ENCODE measurements around the gene FAM219A.
"Not testable (repeated sequence)": the region's sequence is repeated elsewhere in the genome, so short reads cannot be mapped to it uniquely, and the experiment has no call there.

The FAM219A gene

DNA sequence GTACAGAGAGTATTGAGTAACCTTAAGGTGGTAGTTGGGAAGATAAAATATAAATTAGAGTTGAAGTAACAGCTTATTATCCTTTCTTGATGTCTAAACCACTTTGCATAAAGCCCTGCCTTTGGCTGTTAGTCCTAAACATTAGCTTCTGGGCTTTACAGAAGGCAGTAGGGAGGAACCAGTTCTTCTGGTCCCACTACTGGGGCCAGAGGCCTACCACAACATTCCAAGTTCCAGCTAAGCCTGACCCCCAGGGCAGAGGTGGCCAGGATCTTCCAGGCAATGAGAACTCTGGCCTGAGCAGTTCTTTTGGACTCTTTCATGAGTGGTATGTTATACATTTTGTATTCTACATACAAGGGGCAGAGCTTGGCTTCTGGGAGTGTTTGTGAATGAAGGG lies 26.3 kb upstream of the FAM219A start:
- DNase-seq (ENCODE audit: low read depth), result no peak

DNA sequence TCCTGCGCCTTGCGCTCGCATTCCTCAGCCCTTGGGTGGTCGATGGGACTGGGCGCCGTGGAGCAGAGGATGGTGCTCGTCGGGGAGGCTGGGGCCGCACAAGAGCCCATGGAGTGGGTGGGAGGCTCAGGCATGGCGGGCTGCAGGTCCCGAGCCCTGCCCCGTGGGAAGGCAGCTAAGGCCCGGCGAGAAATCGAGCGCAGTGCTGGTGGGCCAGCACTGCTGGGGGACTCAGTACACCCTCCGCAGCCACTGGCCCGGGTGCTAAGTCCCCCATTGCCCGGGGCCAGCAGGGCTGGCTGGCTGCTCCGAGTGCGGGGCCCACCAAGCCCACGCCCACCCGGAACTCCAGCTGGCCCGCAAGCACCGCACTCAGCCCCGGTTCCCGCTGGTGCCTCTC lies 24.4 kb upstream of the FAM219A start:
- not testable (repeated sequence) for DNase-seq (ENCODE audit: low read depth)

DNA sequence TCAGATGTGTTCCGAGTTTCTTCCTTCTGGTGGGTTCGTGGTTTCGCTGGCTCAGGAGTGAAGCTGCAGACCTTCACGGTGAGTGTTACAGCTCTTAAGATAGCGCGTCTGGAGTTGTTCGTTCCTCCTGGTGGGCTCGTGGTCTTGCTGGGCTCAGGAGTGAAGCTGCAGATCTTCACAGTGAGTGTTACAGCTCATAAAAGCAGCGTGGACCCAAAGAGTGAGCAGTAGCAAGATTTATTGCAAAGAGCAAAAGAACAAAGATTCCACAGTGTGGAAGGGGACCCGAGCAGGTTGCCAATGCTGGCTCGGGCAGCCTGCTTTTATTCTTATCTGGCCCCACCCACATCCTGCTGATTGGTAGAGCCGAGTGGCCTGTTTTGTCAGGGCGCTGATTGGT lies 23.2 kb upstream of the FAM219A start:
- DNase-seq (ENCODE audit: low read depth), result not testable (repeated sequence)

DNA sequence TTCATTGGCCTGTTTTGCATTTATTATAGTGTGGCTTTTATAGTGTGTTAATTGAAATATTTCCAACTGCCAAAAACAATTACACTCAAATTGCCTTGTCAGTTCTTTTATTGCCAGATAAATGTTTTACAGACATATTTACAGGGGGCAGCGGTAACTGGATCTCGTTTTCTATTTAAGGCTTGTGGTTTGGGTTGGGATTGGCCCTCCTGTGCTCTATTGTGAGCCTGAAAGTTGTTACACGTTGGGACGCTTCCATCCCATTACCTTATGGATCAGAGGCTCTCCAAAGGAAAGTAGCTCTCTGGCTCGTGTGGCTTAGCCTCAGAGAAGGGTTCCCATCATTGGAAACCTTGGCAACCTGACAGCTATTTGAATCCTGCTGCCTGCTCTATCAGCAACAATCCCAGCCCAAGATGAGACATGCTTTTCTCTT lies 21.1 kb upstream of the FAM219A start:
- no peak for DNase-seq (ENCODE audit: low read depth)

DNA sequence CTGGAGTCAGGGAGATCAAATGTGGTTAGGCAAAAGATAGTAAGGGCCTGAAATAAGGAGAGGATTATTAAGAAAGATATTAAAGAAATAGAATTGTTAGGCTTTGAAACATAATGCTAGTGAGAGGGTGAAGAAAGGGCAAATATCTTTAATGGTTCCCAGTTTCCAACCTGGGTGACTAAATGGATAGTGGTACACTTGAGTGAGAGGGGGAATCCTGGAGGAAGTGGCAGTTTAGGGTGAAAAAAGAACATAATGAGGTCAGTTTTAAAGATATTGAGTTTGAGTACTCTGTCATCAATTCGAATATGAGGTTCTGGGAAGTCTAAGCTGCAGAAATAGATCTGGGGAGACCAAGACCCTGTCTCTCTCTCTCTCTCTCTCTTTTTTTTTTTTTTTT lies 19.2 kb upstream of the FAM219A start:
- no peak for DNase-seq (ENCODE audit: low read depth)

DNA sequence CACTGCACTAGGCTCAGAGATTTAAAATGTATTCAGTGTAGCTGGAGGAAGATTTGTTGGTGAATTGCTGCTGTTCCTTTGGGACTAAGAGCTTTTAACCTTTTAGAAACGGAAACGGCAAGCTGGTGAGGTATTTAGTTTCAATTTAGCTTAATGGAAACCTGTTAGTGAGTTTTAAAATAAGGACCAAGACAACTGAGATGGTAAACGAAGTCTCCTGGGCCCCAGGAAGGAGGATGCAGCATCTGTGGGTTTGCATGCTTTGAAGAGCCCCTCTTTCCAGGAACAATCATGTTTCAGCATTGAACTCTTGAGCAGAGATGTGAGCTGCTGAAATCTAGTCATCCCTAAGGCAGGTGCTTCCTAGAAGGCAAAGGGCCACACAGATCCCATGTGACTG lies 16.7 kb upstream of the FAM219A start:
- no peak for DNase-seq (ENCODE audit: low read depth)

DNA sequence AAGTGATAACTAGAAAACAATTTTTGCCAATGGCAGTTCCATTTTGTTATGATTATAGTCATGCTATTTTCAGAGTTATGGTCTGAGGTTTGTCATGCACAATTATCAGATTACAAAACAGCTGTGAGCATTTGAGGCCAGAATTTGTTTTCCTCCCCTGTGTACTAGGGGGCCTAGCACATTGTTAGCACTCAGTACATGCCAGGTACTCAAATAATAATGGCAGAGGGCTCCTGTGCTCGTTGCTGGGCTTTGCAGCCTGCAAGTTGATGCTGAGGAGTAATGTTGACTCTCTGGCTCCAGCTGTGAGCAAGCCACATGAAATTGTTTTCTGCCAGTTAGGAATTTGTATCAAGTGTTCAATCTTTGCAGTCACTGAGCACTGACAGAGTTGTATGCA lies 7.1 kb upstream of the FAM219A start:
- DNase-seq (ENCODE audit: low read depth), result no peak

DNA sequence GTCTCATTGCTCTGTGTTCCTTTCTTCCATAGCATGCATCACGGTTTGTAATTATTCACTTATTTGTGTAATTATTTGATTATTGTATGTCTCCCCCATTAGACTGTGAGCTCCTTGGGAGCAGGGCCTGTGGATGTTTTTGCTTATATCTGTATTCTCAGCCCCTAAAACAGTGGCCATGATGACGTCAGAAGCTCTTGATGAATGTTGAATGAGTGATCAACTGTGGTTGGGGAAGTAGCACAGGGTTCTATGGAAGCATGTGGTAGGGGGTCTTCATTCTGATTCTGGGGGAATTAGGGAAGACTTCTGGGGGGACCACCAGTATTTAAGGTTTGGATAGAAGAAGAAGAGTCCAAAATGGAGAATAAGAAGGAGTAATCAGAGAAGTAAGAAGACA lies 6.2 kb upstream of the FAM219A start:
- no peak for DNase-seq (ENCODE audit: low read depth)

DNA sequence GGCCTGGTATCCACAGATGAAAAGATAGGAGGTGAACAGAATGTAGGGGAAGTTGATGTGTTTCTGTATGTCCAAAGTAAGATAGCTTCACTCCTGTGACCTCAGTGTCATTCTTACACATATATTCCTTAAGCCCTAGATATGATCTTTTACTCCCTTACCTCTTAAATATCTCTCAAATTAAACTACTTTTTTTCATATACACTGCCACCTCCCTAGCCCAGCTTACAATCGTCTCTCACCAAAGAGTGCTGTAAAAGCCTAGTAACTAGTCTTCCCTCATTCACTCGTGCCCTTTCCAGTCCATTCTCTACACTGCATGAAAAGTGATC lies 5.5 kb upstream of the FAM219A start:
- DNase-seq (ENCODE audit: low read depth), result no peak

DNA sequence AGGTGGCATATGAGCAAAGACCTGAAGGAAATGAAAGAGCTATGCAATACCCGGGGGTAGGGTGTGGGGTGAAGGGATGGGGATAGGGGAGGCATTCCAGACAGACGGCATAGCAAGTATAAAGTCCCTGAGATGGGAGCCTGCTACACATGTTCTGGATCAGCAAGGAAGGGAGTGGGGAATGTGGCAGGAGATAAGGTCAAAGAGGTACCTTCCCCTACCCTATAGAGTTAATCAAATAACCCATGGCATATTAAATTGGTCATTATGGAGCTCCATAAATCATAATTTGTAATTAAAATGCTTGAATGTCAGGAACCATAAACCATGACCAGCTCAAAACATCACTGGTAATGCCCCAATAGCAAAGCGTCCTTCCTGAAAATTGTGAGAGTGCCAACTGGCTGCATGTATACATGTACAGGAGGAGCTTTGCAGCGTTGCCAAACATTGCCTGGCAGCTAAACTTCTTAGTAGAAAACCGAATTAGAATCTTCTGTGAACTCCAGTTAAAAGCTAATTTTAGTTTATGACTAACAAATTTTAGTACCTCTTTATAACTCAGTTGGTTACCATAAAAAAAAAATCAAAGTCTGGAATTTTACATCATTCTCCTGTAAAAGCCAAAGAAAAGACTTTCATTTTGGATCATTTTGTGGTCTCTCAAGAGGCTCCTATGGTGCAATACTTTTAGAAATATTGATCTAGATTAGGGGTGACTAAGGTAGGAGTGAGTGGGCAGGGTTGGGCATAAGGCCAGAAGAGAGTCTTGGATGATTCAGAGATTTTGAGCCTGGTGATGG lies 4.9 kb upstream of the FAM219A start:
- peak; percentile 74 for DNase-seq (ENCODE audit: low read depth)

DNA sequence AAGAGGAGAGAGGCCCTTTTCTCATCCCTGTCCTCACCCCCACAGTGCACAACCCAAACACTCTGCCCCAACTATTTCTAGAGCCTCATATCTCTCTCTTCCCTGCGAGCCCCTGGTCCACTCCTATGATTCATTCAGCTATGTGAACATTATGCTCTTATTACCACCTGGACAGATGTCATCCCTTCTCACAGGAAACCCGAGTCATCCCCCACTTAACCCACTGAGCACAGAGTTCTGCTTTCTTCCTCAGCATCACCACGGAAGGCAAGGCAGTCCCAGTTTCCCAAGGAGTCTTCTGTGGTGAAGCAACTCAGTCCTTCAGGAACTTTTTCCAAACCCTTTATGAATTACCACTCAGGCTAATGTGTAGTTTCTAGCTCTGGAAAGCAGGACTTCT lies 1.6 kb upstream of the FAM219A start:
- DNase-seq (ENCODE audit: low read depth), result no peak

DNA sequence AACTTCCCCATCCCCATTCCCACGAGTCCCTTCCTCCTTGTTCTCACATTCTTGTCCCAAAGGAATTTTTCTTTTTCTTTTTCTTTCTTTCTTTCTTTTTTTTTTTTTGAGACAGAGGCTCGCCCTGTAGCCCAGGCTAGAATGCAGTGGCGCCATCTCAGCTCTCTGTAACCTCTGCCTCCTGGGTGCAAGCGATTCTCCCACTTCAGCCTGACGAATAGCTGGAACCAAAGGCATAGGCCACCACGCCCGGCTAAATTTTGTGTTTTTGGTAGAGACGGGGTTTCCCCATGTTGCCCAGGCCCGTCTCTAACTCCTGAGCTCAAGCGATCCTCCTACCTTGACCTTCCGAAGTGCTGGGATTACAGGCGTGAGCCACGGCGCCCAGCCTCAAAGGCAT lies 986 bp upstream of the FAM219A start:
- no peak for DNase-seq (ENCODE audit: low read depth)

DNA sequence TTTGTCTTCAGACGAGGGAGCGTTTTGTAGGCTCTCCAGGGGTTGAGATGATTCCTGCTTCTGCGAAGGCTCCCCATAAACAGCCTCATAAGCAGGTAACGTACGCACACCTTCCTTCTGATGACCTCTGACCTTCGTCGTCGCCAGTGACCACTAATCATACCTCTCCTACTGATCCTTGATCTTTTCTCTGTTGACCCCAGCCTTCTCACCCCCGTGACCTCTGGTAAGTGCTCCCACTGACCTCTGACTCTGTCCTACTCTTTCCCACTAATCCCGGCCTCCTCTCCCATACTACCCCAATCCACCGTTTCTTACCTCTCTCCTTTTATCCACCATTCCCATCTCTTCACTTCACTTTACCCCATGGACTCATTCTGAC lies 580 bp upstream of the FAM219A start:
- DNase-seq (ENCODE audit: low read depth), result no peak

DNA sequence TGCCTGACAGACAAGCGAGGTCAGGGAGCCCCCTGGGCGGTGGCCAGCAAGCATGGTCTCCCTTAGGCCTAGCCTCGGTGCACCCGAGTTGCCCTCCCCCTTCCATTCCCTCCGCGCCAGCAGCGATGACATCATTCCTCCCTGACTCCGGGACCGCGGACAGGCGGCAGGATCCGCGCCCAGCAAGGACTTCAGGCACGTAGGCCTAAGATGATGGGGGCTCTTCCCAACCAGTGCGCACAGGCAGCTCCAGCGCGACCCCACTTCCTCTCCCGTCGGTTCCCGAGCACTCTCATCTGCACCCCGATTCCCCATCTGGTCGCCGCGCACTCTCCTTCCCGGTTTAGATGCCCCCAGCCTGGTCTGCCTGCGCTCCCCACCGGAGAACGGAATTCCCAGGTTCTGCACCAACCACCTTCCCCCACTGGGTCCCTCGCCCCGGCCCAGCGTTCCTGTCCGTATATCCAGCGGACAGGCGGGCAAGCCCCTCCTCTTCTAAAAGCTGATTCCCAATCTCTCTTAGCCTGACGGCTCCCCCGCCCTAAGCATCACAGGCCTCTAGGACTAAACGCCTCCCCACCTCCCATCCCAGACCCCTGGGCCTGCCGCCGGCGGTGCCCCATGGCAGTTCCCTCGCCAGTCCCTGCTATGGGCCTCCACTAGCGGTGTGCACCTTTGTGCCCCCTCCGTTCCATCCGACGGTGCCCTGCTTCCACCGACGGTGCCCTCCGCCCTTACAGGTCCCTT lies 931 bp downstream of the FAM219A start:
- DNase-seq (ENCODE audit: low read depth), result no peak

DNA sequence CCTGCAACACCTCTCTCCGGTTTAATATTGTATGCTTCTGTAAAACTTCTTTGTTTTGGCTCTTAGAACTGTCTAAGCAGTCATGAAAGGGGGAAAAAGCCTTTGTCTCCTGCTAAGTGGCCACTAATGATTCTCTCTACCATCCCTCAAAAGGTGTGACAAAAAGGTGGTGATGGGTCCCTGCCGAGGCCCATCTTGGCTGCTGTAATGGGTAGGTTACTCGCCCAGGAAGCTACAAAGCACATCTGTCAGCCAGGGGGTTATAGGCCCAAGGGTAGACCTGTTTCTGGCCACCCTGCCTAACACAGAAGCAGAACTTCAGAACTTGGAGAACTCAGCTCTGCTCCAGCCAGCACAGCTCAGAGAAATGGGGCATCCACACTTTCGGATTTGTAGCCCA lies 1.6 kb downstream of the FAM219A start:
- DNase-seq (ENCODE audit: low read depth), result no peak

DNA sequence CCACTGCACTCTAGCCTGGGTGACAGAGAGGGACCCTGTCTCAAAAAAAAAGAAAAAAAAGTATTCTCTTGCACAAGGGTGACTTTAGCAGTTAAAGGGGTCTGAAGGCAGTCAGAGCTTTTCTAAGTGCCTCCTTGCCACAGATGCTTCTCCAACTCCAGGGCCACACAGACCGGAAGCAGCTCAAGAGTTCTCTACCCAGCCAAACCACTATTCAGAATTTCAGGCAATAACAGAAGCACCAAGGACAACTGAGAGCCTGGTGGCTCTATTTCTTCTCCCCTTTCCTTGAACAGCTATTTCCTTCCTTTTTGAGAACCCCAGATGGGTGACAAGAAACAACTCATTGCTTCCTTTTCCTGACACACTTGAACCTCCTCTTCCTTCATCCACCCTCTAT lies 2.2 kb downstream of the FAM219A start:
- DNase-seq (ENCODE audit: low read depth), result no peak

DNA sequence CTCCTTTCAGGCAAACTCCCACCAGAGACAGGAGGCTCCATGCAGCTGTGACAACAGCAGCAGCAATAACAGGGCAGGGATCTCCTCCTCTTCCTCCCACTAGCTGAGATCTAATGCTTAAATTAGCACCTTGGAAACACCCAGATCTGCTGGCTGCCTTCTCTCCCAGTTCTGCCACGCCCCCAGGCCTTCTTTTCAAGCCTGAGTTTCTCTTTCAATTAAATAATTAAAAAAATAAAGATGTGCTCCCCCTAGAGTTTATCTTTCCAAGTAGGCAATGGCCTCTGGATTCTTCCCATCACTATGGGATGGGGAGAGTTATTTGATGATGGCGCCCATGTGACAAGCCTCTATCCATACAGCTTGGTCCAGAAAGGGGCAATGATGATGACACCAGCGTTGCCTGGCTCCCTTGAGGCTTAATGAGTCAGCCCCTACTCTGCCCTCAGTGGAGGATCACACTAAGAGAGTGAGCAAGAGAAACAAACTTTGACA lies 3.8 kb downstream of the FAM219A start:
- DNase-seq (ENCODE audit: low read depth), result peak; percentile 36

DNA sequence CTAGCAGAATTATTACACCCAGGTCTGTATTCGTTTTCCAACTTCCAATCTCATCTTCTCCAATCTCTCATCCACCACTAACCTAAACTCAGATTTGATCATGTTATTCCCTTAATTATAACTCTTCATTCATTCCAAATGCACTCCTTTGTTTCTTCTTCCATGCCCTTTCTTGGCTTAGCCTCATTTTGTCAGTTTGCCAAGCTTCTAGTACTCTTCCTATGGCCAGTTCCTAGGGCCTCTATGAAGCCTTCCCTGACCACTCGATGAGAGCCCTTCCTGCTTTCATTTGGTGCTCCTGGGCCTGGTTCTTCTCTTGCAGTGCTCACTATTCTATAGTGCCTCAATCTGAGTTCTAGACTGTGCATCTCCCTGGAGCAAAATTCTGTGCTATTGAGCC lies 5.8 kb downstream of the FAM219A start:
- no peak for DNase-seq (ENCODE audit: low read depth)

DNA sequence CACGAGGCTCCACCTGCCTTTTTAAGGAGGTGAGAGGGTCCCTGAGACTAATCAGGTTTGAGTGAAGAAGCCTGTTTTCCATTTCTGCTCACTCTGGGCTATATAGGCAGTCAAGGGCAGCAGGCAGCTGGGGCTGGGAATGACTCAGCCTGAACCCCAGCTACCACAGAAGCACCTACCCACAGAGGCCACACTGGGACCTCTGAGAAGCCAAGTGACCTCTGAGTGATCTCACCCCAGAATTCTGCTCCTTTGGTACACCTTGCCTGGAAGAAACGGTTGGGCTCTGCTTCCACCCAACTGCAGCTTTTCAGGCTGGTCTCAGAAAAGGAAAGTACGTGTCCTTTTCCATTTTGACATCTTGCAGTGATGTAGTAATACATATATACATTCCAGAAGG lies 6.8 kb downstream of the FAM219A start:
- DNase-seq (ENCODE audit: low read depth), result peak; percentile 24

DNA sequence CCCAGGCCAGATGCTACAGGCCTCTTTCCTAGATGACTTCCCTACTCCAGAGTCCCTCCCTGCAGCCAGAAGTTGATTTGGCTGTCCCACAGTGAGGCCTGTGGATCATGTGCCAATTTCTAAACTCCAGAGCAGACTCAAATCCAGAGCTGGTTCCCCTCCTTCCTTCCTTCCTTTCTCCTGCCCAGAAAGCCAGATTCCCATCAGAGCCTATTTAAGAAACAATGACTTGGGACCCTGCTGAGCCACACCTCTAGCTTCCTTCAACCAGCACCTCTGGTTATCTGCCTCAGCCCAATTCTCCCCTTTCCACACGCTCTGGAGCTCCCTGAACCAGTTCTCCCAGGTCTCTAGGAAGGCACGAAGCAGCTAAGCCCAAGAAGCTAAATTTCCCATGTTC lies 7.2 kb downstream of the FAM219A start:
- no peak for DNase-seq (ENCODE audit: low read depth)

DNA sequence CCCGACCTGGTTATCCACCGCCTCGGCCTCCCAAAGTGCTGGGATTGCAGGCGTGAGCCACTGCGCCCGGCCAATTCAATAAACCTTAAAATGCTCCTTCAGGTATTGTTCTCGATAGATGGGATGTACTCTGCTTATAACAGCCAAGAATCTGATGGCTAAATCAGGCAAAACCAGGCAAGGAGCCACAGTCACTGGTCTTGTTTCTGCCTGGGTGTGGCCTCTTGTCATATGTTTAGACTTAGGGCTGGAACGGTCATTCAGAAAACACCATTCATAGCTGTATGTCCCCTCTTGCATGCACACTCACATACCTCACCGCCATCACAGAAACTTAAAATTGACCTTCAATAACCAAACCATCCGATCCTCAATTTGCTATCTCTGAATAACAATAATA lies 7.7 kb downstream of the FAM219A start:
- no peak for DNase-seq (ENCODE audit: low read depth)

DNA sequence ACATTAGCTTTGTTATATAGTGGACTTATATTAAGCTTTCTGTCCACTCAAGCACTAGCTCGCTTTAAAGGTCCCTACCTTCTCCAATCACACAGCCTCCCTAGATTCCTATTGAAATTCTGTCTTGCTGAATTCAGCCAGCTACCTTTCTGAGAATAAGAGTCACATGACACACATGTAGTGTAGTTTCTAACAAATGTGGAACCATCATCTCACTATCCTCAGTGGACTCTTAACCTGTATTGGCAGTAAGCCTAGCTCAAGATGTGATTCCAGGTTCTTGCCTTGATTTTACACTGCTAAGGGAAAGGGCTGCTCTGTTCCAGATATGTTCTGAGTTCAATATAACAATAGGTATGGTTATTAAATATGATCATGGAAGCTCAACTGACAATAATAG lies 11.4 kb downstream of the FAM219A start:
- DNase-seq (ENCODE audit: low read depth), result no peak

DNA sequence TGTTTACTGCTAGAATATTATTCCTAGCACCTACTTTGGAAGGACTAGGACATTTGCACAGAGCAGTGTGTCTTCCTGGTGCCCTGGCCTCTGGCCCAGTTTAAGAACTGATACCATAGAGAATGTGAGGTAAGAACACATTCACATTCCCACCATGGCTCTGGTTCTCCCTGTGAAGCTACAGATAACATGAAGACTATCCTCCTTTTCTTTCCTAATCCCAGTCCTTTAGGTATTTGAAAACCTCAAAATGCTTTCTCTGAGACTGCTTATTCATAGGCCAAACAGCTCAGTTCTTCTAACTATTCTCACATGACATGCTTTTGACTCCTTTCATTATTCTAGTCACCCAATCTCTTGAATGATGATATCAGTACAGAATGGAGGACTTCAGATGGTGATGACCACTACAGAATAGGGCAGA lies 11.9 kb downstream of the FAM219A start:
- DNase-seq (ENCODE audit: low read depth), result no peak

DNA sequence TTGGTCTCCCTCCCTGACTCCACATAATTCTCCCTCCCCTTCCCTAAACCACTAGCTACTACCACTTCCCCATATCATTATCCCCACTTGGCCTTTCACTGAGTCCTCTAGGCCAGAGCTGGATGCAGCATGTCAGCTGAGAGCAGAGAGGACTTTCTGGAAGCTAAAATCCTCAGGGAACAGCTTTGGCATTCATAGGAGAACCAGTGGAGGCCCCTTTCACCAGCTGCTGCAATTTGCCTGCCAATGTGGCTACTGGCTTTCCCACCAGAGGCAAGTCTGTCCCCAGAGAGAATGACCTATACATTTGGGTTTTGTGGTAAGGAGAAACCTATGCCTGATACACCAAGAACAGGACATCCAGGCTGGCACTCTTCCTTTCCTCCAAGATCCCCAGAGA lies 14.4 kb downstream of the FAM219A start:
- no peak for DNase-seq (ENCODE audit: low read depth)

Measured in activated T-cell treated with anti-CD3 and anti-CD28 coated beads for 48 hours (primary cell).